CD4-positive, CD25-positive, alpha-beta regulatory T cell (primary cell): Measurements from ENCODE around the gene ZNF148. TPM values are rescaled to one million over a fixed set of nuclear protein-coding genes. Genes with fewer than 3 reads are reported as not detected.

ENCODE experiments used
- ATAC-seq, 2 donors: fragments of 150-1000 bp; cut with Tn5 transposase; one replicate each; pipeline ENCODE4 v1.10.0; 2021; ENCODE audit warnings: low read depth in 2 of 2, moderate number of reproducible peaks in 2 of 2, moderate library complexity in 1 of 2
- DNase-seq, 3 donors: peaks; one replicate each; pipeline versions ENCODE4 v3.0.0 to v3.0.0-alpha.2; 2012 to 2022; ENCODE audit warnings: mixed read lengths in 1 of 3
- H3K27ac ChIP-seq: one replicate; pipeline ENCODE4 v1.7.0; 2013; ENCODE audit warnings: mild to moderate bottlenecking, low read length; ENCODE audit not compliant: insufficient read depth, poor library complexity, severe bottlenecking
- H3K27me3 ChIP-seq: one replicate; pipeline ENCODE4 v1.7.0; 2013; ENCODE audit warnings: low read length; ENCODE audit not compliant: control insufficient read depth, insufficient read depth
- H3K36me3 ChIP-seq: one replicate; pipeline ENCODE4 v1.7.0; 2013; ENCODE audit warnings: mild to moderate bottlenecking, low read length, moderate library complexity; ENCODE audit not compliant: control insufficient read depth, insufficient read depth
- H3K4me1 ChIP-seq: 2 replicates; pipeline ENCODE4 v1.7.0; 2013; ENCODE audit warnings: mild to moderate bottlenecking, low read length; ENCODE audit not compliant: insufficient read depth, control insufficient read depth, poor library complexity, severe bottlenecking
- H3K4me3 ChIP-seq: one replicate; pipeline ENCODE4 v1.7.0; 2013; ENCODE audit warnings: low read depth, mild to moderate bottlenecking, low read length, moderate library complexity
- H3K9me3 ChIP-seq, 2 experiments: 1 replicate in 1 of 2; 2 replicates in 1 of 2; pipeline ENCODE4 v1.7.0; 2013; ENCODE audit warnings: low read length in 2 of 2, mild to moderate bottlenecking in 1 of 2, moderate library complexity in 1 of 2; ENCODE audit not compliant: control insufficient read depth in 2 of 2
- H3K27ac Mint-ChIP-seq, 3 donors: one replicate each; pipeline ENCODE4 v1.8.0; 2020 to 2022; ENCODE audit warnings: mild to moderate bottlenecking in 3 of 3, mixed read lengths in 3 of 3, moderate library complexity in 2 of 3
- H3K27me3 Mint-ChIP-seq: one replicate; pipeline ENCODE4 v1.8.0; 2022; ENCODE audit warnings: mild to moderate bottlenecking, mixed read lengths
- H3K36me3 Mint-ChIP-seq: one replicate; pipeline ENCODE4 v1.8.0; 2020; ENCODE audit warnings: mixed read lengths
- H3K4me1 Mint-ChIP-seq, 4 donors: one replicate each; pipeline ENCODE4 v1.8.0; 2020 to 2022; ENCODE audit warnings: mixed read lengths in 4 of 4, mild to moderate bottlenecking in 1 of 4
- H3K4me3 Mint-ChIP-seq, 4 donors: one replicate each; pipeline ENCODE4 v1.8.0; 2020 to 2022; ENCODE audit warnings: mild to moderate bottlenecking in 4 of 4, mixed read lengths in 4 of 4, moderate library complexity in 3 of 4
- H3K9me3 Mint-ChIP-seq, 7 donors: one replicate each; pipeline ENCODE4 v1.8.0; 2020 to 2022; ENCODE audit warnings: mixed read lengths in 7 of 7, mild to moderate bottlenecking in 3 of 7, moderate library complexity in 2 of 7
- polyA plus RNA-seq, 4 donors: library from polyadenylated mRNA; unstranded; fragments of 300-500 nt; fragmentation: Illumina TruSeq; gene quantifications; one replicate each; pipeline ENCODE4 v1.2.3, GENCODE V29; 2021
- total RNA-seq: library from RNA; stranded (reverse); gene quantifications from one replicate; pipeline ENCODE4 v1.2.3, GENCODE V29; 2022

The ZNF148 gene
- total and polyA plus RNA-seq, 5 donors from 2014 or later, result 50.6 to 75.0 (median 63.8) TPM

DNA sequence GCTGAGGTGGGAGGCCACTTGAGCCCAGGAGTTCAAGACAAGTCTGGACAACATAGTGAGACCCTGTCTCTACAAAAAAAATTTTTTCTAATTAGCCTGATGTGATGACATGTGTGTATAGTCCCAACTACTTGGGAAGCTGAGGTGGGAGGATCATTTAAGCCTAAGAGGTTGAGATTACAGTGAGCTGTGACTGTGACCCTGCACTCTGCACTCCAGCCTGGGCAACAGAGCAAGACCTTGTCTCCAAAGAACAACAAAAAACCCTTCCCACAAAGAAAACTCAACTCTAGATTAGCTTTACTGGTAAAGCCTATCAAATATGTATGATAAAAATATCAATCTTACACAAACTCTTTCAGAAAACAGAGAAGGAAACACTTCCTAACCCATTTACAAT lies 68.5 kb downstream of the ZNF148 start:
- Mint-ChIP-seq H3K27me3 (no peaks in the 10 kb centered on the region), H3K9me3 (peaks cover 0 to 2% (median 0%) of the 10 kb centered on the region in 7 donors), H3K36me3 (peaks cover 37% of the 10 kb centered on the region), H3K27ac (no peak overlapping the region), H3K4me3 (peak overlapping the region in 2 of 4 donors; percentile 50 to 64), H3K4me1 (peaks cover 37 to 62% (median 48%) of the 10 kb centered on the region in 4 donors)
- ATAC-seq (no peak), DNase-seq (no peak)
- no peaks in the 10 kb centered on the region for H3K27me3 ChIP-seq
- peaks cover 13% of the 10 kb centered on the region for H3K36me3 ChIP-seq
- H3K9me3 ChIP-seq, result no peaks in the 10 kb centered on the region
- peaks cover 13% of the 10 kb centered on the region for H3K4me1 ChIP-seq
- H3K4me3 ChIP-seq, result no peak overlapping the region
- no peak overlapping the region for H3K27ac ChIP-seq

DNA sequence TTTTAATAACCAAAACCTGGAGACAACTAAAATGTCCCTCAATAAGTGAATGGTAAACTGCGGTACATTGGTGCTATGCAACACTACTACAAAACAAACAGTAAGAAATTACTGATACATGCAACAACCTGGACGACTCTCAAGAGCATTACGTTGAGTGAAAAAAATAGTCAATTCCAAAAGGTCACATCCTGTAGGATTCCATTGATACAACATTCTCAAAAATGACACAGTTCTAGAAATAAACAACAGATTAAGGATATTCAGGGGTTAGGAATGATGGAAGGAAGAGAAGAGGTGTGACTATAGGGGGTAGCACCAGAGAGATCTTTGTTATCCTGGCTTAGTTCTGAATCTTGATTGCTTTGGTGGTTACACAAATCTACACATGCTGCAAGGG lies 72.2 kb downstream of the ZNF148 start:
- no peak overlapping the region for H3K27ac Mint-ChIP-seq
- no peak overlapping the region for H3K4me3 Mint-ChIP-seq

DNA sequence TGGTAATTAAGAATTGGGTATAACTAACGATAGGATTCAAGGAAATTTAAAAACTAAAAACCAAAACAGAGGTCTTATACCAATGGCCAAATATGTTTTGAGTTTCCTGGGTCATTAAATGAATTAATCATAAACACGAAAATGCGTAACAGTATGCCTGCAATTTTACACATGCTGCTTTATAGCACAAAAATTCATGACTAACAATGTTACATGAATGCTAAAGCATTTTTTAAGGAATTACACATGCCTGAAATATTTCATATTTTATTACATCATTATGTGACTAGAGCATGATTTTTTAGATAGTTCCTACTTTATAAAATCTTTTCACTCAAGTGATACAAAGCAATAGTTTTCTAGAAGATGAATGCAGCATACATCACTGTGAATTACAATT lies 74.7 kb downstream of the ZNF148 start:
- peaks cover 19% of the 10 kb centered on the region for H3K36me3 Mint-ChIP-seq
- no peak for DNase-seq
- ATAC-seq, result no peak
- H3K36me3 ChIP-seq, result peaks cover 7% of the 10 kb centered on the region
- no peaks in the 10 kb centered on the region for H3K27me3 Mint-ChIP-seq
- H3K4me1 ChIP-seq, result peaks cover 6% of the 10 kb centered on the region
- H3K4me1 Mint-ChIP-seq, result peaks cover 18 to 48% (median 36%) of the 10 kb centered on the region in 4 donors
- no peak overlapping the region for H3K27ac ChIP-seq
- peaks cover 0 to 2% (median 0%) of the 10 kb centered on the region in 7 donors for H3K9me3 Mint-ChIP-seq
- no peaks in the 10 kb centered on the region for H3K9me3 ChIP-seq
- H3K27ac Mint-ChIP-seq, result no peak overlapping the region
- no peak overlapping the region for H3K4me3 ChIP-seq
- H3K4me3 Mint-ChIP-seq, result no peak overlapping the region
- no peaks in the 10 kb centered on the region for H3K27me3 ChIP-seq

More for the DNA sequence above, 72.2 kb downstream of the ZNF148 start:
- DNase-seq (no peak), ATAC-seq (no peak)
- Mint-ChIP-seq H3K27me3 (no peaks in the 10 kb centered on the region), H3K9me3 (peaks cover 0 to 2% (median 0%) of the 10 kb centered on the region in 7 donors), H3K36me3 (peaks cover 29% of the 10 kb centered on the region), H3K4me1 (peaks cover 21 to 50% (median 41%) of the 10 kb centered on the region in 4 donors)
- no peak overlapping the region for H3K27ac ChIP-seq
- no peak overlapping the region for H3K4me3 ChIP-seq
- no peaks in the 10 kb centered on the region for H3K9me3 ChIP-seq
- H3K27me3 ChIP-seq, result no peaks in the 10 kb centered on the region
- peaks cover 7% of the 10 kb centered on the region for H3K36me3 ChIP-seq
- H3K4me1 ChIP-seq, result peaks cover 6% of the 10 kb centered on the region

DNA sequence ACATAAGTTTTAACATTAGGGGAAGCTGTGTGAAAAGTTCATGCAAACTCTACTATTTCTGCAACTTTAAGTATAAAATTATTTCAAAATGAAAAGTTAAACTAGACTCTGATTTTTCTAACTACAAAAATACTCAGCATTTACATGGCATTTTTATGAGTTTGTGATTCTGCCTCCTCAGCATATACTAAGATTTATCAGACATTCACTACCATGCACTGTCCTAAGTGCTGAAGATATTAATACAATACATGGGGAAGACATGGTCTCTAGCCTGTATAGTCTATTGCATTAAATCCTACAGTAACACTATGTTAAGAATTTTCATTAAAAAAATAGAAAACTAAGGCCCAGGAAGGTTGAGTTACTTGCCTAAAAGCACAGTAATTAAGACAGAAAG lies 80.7 kb downstream of the ZNF148 start:
- Mint-ChIP-seq H3K27ac (no peak overlapping the region), H3K4me1 (peaks cover 36 to 62% (median 42%) of the 10 kb centered on the region in 4 donors), H3K27me3 (no peaks in the 10 kb centered on the region), H3K36me3 (peaks cover 23% of the 10 kb centered on the region), H3K4me3 (no peak overlapping the region), H3K9me3 (peaks cover 0 to 2% (median 0%) of the 10 kb centered on the region in 7 donors)
- ATAC-seq (no peak), DNase-seq (no peak)
- H3K4me1 ChIP-seq, result peaks cover 5% of the 10 kb centered on the region
- no peak overlapping the region for H3K27ac ChIP-seq
- H3K36me3 ChIP-seq, result no peaks in the 10 kb centered on the region
- no peaks in the 10 kb centered on the region for H3K27me3 ChIP-seq
- H3K4me3 ChIP-seq, result no peak overlapping the region
- H3K9me3 ChIP-seq, result no peaks in the 10 kb centered on the region

DNA sequence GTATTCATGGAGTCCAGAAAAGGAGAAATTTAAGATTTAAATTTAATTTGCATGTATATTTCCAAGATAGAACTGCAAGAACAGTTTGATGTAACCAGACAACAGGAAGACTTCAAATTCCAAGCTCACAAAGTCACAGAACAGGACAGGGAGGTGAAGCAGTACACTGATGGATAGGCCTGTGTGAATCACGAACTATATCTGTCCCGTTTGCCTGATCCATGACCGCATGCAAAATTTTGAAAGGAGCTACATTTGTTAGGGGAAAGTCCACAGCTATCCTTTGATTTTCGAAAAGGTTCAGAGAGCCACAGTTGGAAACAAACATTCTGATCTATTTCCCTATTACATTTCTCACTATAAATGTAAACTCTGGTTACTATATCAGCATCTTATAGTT lies 83.1 kb downstream of the ZNF148 start:
- Histone ChIP-seq H3K36me3 (peaks cover 16% of the 10 kb centered on the region), H3K4me3 (no peak overlapping the region), H3K9me3 (no peaks in the 10 kb centered on the region), H3K4me1 (no peaks in the 10 kb centered on the region), H3K27me3 (no peaks in the 10 kb centered on the region), H3K27ac (no peak overlapping the region)
- H3K9me3 Mint-ChIP-seq, result peaks cover 0 to 2% (median 0%) of the 10 kb centered on the region in 7 donors
- H3K36me3 Mint-ChIP-seq, result peaks cover 33% of the 10 kb centered on the region
- H3K27ac Mint-ChIP-seq, result no peak overlapping the region
- H3K4me3 Mint-ChIP-seq, result no peak overlapping the region
- DNase-seq, result no peak
- no peaks in the 10 kb centered on the region for H3K27me3 Mint-ChIP-seq
- peaks cover 39 to 56% (median 51%) of the 10 kb centered on the region in 4 donors for H3K4me1 Mint-ChIP-seq
- no peak for ATAC-seq

DNA sequence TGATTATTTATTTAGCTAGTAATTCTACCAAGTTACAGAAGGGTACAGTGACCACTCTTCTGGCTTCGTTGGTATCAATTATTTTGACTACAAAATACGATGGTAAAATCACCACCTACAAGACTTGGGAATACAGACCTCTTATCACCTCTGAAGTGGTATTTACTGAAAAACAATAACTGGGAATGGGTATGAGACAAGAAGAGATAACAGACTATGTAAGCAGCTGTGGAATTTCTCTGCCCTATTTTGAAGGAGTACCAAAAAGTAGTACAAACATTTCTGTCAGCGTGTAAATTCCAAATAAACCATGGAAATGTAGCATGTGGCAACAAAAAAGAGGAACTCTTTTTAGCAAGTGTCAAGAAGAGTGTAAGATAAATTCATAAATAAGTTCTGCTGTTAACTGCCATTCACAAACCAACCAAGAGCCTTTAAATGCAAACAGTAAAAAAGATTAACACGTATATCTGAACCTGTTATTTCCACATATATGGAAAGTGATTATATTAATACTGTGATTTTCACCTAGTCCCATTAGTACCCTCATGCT lies 85.6 kb downstream of the ZNF148 start:
- Mint-ChIP-seq H3K9me3 (no peaks in the 10 kb centered on the region), H3K27me3 (no peaks in the 10 kb centered on the region), H3K4me3 (peak overlapping the region in 1 of 4 donors; percentile 78), H3K4me1 (peaks cover 31 to 55% (median 52%) of the 10 kb centered on the region in 4 donors), H3K27ac (peak overlapping the region in 2 of 3 donors; percentile 22 to 28), H3K36me3 (peaks cover 33% of the 10 kb centered on the region)
- peaks cover 24% of the 10 kb centered on the region for H3K36me3 ChIP-seq
- ATAC-seq (no peak), DNase-seq (no peak)
- no peaks in the 10 kb centered on the region for H3K9me3 ChIP-seq
- no peaks in the 10 kb centered on the region for H3K27me3 ChIP-seq
- no peak overlapping the region for H3K27ac ChIP-seq
- H3K4me1 ChIP-seq, result no peaks in the 10 kb centered on the region
- no peak overlapping the region for H3K4me3 ChIP-seq

DNA sequence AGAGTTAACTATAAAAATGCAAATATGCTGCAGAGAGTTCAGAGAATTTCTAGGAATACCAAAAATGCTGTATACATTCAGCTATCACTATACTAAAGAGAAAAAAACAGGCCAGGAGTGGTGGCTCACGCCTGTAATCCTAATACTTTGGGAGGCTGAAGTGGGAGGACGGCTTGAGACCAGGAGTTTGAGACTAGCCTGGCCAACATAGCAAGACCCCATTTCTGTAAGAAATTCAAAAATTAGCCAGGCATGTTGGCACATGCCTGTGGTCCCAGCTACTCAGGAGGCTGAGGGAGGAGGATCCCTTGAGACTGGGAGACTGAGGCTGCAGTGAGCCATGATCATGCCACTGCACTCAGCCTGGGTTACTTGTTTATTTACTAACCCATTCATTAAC lies 87.9 kb downstream of the ZNF148 start:
- Mint-ChIP-seq H3K36me3 (peaks cover 22% of the 10 kb centered on the region), H3K27ac (no peak overlapping the region), H3K4me3 (no peak overlapping the region), H3K27me3 (no peaks in the 10 kb centered on the region), H3K4me1 (peaks cover 32 to 46% (median 43%) of the 10 kb centered on the region in 4 donors), H3K9me3 (no peaks in the 10 kb centered on the region)
- no peaks in the 10 kb centered on the region for H3K27me3 ChIP-seq
- peaks cover 24% of the 10 kb centered on the region for H3K36me3 ChIP-seq
- no peak overlapping the region for H3K4me3 ChIP-seq
- H3K27ac ChIP-seq, result no peak overlapping the region
- no peaks in the 10 kb centered on the region for H3K9me3 ChIP-seq
- no peaks in the 10 kb centered on the region for H3K4me1 ChIP-seq
- DNase-seq (no peak), ATAC-seq (no peak)

DNA sequence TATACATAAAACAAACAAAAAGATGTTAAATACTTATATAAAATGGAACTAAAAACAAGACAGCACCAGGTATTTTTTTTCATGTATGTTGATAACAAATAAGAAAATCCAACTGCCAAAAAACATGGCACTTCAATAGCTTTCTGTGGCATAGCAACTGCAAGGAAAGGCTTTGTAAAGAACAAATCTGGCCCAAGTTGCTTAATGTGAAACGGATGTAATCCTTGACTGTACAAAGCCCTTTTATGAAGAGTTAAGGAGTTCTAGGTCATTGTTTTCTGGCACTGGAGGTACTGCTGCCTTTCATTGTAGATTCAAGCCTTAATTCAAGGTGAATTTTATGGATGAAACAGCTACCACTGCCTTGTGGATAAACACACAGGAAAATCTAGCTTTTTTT lies 93.7 kb downstream of the ZNF148 start:
- no peak for ATAC-seq
- Histone ChIP-seq H3K27ac (no peak overlapping the region), H3K36me3 (peaks cover 18% of the 10 kb centered on the region), H3K4me3 (no peak overlapping the region), H3K27me3 (no peaks in the 10 kb centered on the region), H3K4me1 (no peaks in the 10 kb centered on the region), H3K9me3 (no peaks in the 10 kb centered on the region)
- Mint-ChIP-seq H3K9me3 (no peaks in the 10 kb centered on the region), H3K27ac (no peak overlapping the region), H3K4me3 (no peak overlapping the region), H3K27me3 (no peaks in the 10 kb centered on the region), H3K36me3 (peaks cover 28% of the 10 kb centered on the region), H3K4me1 (peaks cover 18 to 28% (median 23%) of the 10 kb centered on the region in 4 donors)
- DNase-seq, result no peak
